Central memory CD8-positive, alpha-beta T cell (primary cell): ENCODE results near the gene FKBP7.
A peak's percentile ranks its signal among the peaks of the same experiment; 100 is the strongest.
"Not testable (repeated sequence)": the region's sequence is repeated elsewhere in the genome, so short reads cannot be mapped to it uniquely, and the experiment has no call there.

Experiments used
- ATAC-seq: fragments of 150-1000 bp; cut with Tn5 transposase; replicated peaks from 2 replicates; pipeline ENCODE4 v1.10.0; 2022; ENCODE audit warnings: mild to moderate bottlenecking, moderate FRiP score, moderate number of reproducible peaks; ENCODE audit not compliant: poor library complexity, severe bottlenecking; ENCODE audit errors: extremely low read depth
- DNase-seq, 2 donors: peaks; one replicate each; pipeline ENCODE4 v3.0.0; 2021; ENCODE audit warnings: low spot score in 2 of 2
- H3K27ac Mint-ChIP-seq: one replicate; pipeline ENCODE4 v1.8.0; 2022; ENCODE audit warnings: low read depth, mild to moderate bottlenecking, moderate library complexity, mixed read lengths
- H3K27me3 Mint-ChIP-seq: one replicate; pipeline ENCODE4 v1.8.0; 2022; ENCODE audit warnings: mixed read lengths
- H3K36me3 Mint-ChIP-seq: one replicate; pipeline ENCODE4 v1.8.0; 2022; ENCODE audit warnings: mild to moderate bottlenecking, moderate library complexity, mixed read lengths; ENCODE audit not compliant: insufficient read depth
- H3K4me1 Mint-ChIP-seq: one replicate; pipeline ENCODE4 v1.8.0; 2022; ENCODE audit warnings: mixed read lengths
- H3K4me3 Mint-ChIP-seq: one replicate; pipeline ENCODE4 v1.8.0; 2022; ENCODE audit warnings: mild to moderate bottlenecking, moderate library complexity, mixed read lengths
- H3K9me3 Mint-ChIP-seq: one replicate; pipeline ENCODE4 v1.8.0; 2022; ENCODE audit warnings: mixed read lengths

The FKBP7 gene

GRCh38 chr2:178426388-178426787, 52.0 kb downstream of the FKBP7 start:
- DNase-seq (no peak), ATAC-seq (no peak)
- Mint-ChIP-seq H3K4me1 (no peaks in the 10 kb centered on the region), H3K27ac (no peak overlapping the region), H3K27me3 (no peaks in the 10 kb centered on the region), H3K36me3 (peaks cover 22% of the 10 kb centered on the region), H3K9me3 (peaks cover 8% of the 10 kb centered on the region), H3K4me3 (no peak overlapping the region)

GRCh38 chr2:178425255-178425827, 53.1 kb downstream of the FKBP7 start:
- no peak for DNase-seq
- Mint-ChIP-seq H3K27ac (no peak overlapping the region), H3K9me3 (peaks cover 8% of the 10 kb centered on the region), H3K4me3 (no peak overlapping the region), H3K27me3 (no peaks in the 10 kb centered on the region), H3K4me1 (no peaks in the 10 kb centered on the region), H3K36me3 (peaks cover 12% of the 10 kb centered on the region)
- no peak for ATAC-seq

- H3K36me3 Mint-ChIP-seq = not testable (repeated sequence)
Measured at GRCh38 chr2:178423746-178424145, 54.7 kb downstream of the FKBP7 start.

GRCh38 chr2:178422097-178422496, 56.3 kb downstream of the FKBP7 start:
- H3K36me3 Mint-ChIP-seq = no peaks in the 10 kb centered on the region
- H3K9me3 Mint-ChIP-seq = peaks cover 8% of the 10 kb centered on the region
- no peaks in the 10 kb centered on the region for H3K27me3 Mint-ChIP-seq
- no peak for ATAC-seq
- H3K27ac Mint-ChIP-seq = no peak overlapping the region
- no peak for DNase-seq
- H3K4me3 Mint-ChIP-seq = no peak overlapping the region
- peaks cover 2% of the 10 kb centered on the region for H3K4me1 Mint-ChIP-seq

More at GRCh38 chr2:178423746-178424145, 54.7 kb downstream of the FKBP7 start:
- H3K9me3 Mint-ChIP-seq, H3K4me1 Mint-ChIP-seq, ATAC-seq, DNase-seq, H3K4me3 Mint-ChIP-seq, H3K27me3 Mint-ChIP-seq, H3K27ac Mint-ChIP-seq: not testable (repeated sequence)

GRCh38 chr2:178420463-178420999, 57.9 kb downstream of the FKBP7 start:
- Mint-ChIP-seq H3K27ac (no peak overlapping the region), H3K27me3 (no peaks in the 10 kb centered on the region), H3K4me1 (peaks cover 11% of the 10 kb centered on the region), H3K36me3 (no peaks in the 10 kb centered on the region), H3K9me3 (peaks cover 4% of the 10 kb centered on the region), H3K4me3 (no peak overlapping the region)
- no peak for DNase-seq
- ATAC-seq = no peak

- Mint-ChIP-seq H3K4me1 (peaks cover 23% of the 10 kb centered on the region), H3K27ac (no peak overlapping the region), H3K27me3 (no peaks in the 10 kb centered on the region), H3K4me3 (no peak overlapping the region), H3K36me3 (peaks cover 3% of the 10 kb centered on the region), H3K9me3 (no peaks in the 10 kb centered on the region)
- no peak for DNase-seq
- no peak for ATAC-seq
Measured at GRCh38 chr2:178419123-178419522, 59.3 kb downstream of the FKBP7 start.

- Mint-ChIP-seq H3K36me3 (peaks cover 7% of the 10 kb centered on the region), H3K27ac (no peak overlapping the region)
- ATAC-seq = no peak
Measured at GRCh38 chr2:178418426-178418825, 60.0 kb downstream of the FKBP7 start.

GRCh38 chr2:178417916-178418315, 60.5 kb downstream of the FKBP7 start:
- no peaks in the 10 kb centered on the region for H3K27me3 Mint-ChIP-seq
- no peak overlapping the region for H3K4me3 Mint-ChIP-seq
- H3K9me3 Mint-ChIP-seq = no peaks in the 10 kb centered on the region
- ATAC-seq (no peak), DNase-seq (no peak)
- H3K36me3 Mint-ChIP-seq = peaks cover 7% of the 10 kb centered on the region
- H3K27ac Mint-ChIP-seq = no peak overlapping the region
- H3K4me1 Mint-ChIP-seq = peaks cover 32% of the 10 kb centered on the region

More at GRCh38 chr2:178418426-178418825, 60.0 kb downstream of the FKBP7 start:
- H3K9me3 Mint-ChIP-seq = no peaks in the 10 kb centered on the region
- H3K4me1 Mint-ChIP-seq = peaks cover 27% of the 10 kb centered on the region
- H3K4me3 Mint-ChIP-seq = no peak overlapping the region
- DNase-seq = no peak
- H3K27me3 Mint-ChIP-seq = no peaks in the 10 kb centered on the region

GRCh38 chr2:178415979-178416378, 62.4 kb downstream of the FKBP7 start:
- H3K9me3 Mint-ChIP-seq = no peaks in the 10 kb centered on the region
- DNase-seq (no peak), ATAC-seq (no peak)
- no peaks in the 10 kb centered on the region for H3K27me3 Mint-ChIP-seq
- peaks cover 32% of the 10 kb centered on the region for H3K4me1 Mint-ChIP-seq
- peaks cover 7% of the 10 kb centered on the region for H3K36me3 Mint-ChIP-seq
- no peak overlapping the region for H3K4me3 Mint-ChIP-seq
- no peak overlapping the region for H3K27ac Mint-ChIP-seq

- H3K4me3 Mint-ChIP-seq = peak overlapping the region; percentile 93
- no peaks in the 10 kb centered on the region for H3K27me3 Mint-ChIP-seq
- peaks cover 32% of the 10 kb centered on the region for H3K4me1 Mint-ChIP-seq
- H3K27ac Mint-ChIP-seq = peak overlapping the region; percentile 98
- H3K36me3 Mint-ChIP-seq = peaks cover 7% of the 10 kb centered on the region
- ATAC-seq (peak; percentile 55), DNase-seq (peak; percentile 60 to 63)
- H3K9me3 Mint-ChIP-seq = no peaks in the 10 kb centered on the region
Measured at GRCh38 chr2:178414266-178415247, 63.8 kb downstream of the FKBP7 start.
